Subcutaneous adipose tissue (tissue), 4 donors: ENCODE measurements around the gene GIGYF1. TPM values are rescaled to one million over a fixed set of nuclear protein-coding genes. Genes with fewer than 3 reads are reported as not detected.

Source experiments
- total RNA-seq, 4 donors: library from RNA; depleted of rRNA; stranded (reverse); fragments of >200 nt; gene quantifications; one replicate each; pipeline ENCODE4 v1.1.0, GENCODE V29; 2016
- TF ChIP-seq, protein P1 (sequence below): fragments of 450-650 bp; IDR thresholded peaks from one replicate; pipeline ENCODE4 v1.5.1; 2016; ENCODE audit warnings: low read depth, mild to moderate bottlenecking, control low read depth, antibody characterized with exemption, moderate library complexity

GIGYF1 gene
- total RNA-seq, 4 donors from 2014 or later: 9.0 to 44.3 (median 20.0) TPM

DNA sequence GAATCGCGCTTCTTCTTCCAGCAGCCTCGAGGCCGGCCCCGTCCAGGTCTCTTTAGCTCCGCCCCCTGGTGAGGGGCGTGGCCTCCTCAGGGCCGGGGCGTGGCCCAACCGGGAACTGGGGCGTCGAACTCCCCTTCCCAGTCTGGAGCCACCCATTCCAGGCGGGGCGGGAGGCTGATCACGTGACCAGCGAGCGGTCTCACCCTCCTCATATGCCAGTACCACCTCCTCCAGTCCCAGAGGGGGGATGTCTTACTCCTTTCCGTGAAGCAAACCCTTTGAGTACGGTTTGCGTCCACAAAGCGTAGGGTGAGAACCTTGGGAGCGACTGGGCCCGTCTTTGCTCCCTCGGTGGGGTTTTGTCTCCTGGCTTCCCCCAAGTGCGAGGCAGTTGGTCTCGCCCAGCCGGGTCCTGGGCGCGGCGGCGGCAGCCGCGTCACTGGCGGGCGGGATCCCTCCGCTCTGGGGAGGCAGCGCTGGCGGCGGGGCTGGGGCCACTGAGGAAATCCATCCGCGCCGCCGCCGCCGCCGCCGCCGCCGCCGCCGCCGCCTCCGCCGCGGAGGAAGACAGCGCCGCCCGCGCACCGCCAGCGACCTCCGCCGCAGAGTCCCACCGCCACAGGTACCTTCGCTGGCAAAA is 20.6 kb downstream of the GIGYF1 start, which contains the start of gene GNB2:
Gene GNB2 (plus strand): TSS at position 439 of the 640 bp plus-strand sequence. CDS start 2,526 bp downstream, outside the sequence.
- TF ChIP-seq, protein P1, sequence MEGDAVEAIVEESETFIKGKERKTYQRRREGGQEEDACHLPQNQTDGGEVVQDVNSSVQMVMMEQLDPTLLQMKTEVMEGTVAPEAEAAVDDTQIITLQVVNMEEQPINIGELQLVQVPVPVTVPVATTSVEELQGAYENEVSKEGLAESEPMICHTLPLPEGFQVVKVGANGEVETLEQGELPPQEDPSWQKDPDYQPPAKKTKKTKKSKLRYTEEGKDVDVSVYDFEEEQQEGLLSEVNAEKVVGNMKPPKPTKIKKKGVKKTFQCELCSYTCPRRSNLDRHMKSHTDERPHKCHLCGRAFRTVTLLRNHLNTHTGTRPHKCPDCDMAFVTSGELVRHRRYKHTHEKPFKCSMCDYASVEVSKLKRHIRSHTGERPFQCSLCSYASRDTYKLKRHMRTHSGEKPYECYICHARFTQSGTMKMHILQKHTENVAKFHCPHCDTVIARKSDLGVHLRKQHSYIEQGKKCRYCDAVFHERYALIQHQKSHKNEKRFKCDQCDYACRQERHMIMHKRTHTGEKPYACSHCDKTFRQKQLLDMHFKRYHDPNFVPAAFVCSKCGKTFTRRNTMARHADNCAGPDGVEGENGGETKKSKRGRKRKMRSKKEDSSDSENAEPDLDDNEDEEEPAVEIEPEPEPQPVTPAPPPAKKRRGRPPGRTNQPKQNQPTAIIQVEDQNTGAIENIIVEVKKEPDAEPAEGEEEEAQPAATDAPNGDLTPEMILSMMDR: no peak

DNA sequence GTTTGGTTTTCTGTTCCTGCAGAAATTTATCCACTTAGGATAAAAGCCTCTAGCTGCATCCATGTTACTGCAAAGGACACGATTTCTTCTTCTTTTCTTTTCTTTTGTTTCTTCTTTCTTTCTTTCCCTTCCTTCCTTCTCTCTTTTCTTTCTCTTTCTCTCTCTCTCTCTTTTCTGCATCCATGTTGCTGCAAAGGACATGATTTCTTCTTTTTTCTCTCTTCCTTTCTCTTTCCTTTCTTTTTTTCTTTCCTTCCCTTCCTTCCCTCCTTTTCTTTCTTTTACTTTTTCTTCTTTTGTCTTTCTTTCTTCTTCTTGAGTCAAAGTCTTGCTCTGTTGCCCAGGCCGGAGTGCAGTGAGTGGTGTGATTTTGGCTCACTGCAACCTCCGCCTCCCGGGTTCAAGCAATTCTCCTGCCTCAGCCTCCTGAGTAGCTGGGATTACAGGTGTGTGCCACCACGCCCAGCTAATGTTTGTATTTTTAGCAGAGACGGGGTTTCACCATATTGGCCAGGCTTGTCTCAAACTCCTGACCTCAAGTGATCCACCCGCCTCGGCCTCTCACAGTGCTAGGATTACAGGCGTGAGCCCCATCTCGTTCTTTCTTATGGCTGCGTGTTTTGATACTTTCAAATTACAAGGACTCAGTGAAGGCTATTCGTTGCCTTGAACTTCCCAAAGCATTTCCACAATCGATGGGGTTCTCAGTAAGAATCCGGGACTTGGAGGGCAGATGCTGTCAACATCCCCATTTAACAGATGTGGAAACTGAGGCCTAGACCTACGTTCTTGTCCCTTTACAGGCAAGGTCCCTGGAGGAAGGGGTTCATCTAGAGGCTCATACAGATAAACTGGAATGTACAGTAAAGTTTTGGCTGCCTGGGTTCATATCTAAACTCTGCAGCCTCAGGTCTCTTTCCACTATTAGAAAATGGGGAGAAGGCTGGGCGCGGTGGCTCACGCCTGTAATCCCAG is 22.4 kb downstream of the GIGYF1 start:
- TF ChIP-seq, protein P1: no peak

DNA sequence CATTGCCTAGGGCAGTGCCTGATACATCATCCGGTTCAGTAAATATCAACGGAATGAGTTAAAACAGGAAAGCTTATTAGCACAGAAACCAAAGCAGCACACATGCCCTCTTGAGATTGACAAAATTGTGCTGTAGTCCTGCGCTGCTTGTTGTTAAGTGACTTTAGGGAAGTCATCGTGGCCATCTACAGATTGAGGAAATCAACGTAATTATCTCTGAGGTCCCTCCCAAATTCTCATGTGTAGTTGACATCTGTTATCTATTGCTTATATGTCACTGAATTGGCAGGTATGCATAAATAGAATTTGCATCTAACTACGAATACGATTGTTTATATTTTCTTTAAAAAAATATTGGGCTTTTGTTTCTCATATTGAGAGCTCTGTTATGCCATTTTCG is 24.0 kb downstream of the GIGYF1 start:
- TF ChIP-seq, protein P1: no peak

DNA sequence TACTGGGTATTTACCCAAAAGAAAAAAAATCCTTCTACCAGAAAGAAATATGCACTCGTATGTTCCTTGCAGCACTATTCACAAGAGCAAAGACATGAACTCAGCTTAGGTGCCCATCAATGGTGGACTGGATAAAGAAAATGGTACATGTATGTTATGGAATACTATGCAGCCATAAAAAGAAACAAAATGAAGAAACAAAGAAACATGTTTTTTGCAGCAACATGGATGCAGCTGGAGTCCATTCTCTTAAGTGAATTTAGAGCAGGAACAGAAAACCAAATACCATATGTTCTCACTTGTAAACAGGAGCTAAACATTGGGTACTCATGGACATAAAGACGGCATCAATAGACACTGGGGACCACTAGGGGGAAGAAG is 26.0 kb downstream of the GIGYF1 start:
- TF ChIP-seq, protein P1: no peak

DNA sequence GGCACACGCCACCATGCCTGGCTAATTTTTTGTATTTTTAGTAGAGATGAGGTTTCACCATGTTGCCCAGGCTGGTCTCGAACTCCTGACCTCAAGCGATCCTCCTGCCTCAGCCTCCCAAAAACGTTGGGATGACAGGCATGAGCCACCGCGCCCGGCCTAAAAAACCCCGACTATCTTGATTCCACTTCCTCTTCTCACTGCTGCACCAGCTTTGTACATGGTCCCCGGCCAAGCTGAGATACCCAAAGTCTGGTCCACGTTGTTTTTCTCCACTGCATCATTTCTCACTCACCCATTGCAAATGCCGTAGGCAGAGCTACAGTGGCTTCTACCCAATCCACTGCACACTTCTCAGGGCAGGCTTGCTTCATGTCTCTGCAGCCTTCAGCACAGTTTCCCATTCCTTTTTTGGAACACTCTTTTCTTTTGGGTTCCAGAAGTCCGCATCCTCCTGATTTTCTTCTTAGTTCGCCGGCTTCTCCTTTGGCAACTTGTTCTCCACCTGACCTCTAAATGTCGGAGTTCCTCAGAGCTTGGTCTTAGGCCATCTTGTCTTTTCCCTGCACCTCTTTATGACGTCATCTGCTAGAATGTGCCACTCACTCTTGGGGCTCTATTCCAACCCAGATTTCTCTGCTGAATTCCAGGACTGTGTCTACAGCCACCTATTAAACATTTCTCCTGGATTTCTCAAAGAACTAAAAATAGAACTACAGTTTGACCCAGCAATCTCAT is 26.6 kb downstream of the GIGYF1 start:
- TF ChIP-seq, protein P1: no peak

DNA sequence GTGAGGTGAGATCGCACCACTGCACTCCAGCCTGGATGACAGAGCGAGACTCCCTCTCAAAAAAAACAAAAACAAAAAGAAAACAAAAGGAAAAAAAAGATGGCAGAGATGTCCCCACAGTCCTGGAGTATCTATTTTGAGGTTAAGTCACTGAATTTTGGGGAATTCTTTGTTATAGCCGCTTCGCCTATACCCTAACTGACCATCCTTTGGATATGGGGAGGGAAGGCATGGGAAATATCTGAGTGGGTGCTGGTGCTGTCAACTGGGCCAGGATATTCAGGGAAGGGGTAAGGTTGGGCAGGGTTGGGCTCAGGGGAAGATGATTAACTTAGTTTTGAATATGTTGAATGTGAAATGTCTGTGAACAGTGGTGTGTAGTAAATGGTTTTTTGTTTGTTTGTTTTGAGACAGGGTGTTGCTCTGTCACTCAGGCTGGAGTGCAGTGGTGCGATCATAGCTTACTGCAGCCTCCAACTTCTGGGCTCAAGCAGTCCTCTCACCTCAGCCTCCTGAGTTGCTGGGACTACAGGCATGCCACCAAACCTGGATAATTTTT is 28.8 kb downstream of the GIGYF1 start:
- TF ChIP-seq, protein P1: no peak
